AG20443 (cell line): Measurements from ENCODE around the gene PRKD1.
A peak's percentile ranks its signal among the peaks of the same experiment; 100 is the strongest.

ENCODE experiments used
- DNase-seq: peaks from one replicate; pipeline ENCODE4 v3.0.0; 2012; ENCODE audit warnings: low spot score, mixed read lengths

Gene PRKD1

DNA sequence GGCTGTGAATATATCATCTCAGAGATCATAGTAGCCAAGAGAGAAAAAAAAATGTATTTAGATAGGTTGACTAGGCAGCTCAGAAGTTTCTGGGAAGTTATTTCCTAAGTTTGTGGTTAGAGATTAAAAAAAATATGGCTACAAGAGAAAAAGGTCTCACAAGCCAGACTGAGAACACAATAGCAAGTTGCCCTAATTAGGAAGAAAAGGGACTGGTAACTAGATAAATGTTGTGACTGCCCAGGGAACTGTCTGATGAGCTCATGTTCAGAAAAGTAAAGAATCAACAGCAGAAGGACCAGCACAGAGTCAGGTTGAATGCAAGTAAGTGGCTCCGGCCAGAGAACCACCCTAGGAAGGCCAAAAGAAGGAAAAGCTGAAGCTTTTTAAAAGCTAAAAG, 256.6 kb downstream of the PRKD1 start:
- peak; percentile 49 for DNase-seq

DNA sequence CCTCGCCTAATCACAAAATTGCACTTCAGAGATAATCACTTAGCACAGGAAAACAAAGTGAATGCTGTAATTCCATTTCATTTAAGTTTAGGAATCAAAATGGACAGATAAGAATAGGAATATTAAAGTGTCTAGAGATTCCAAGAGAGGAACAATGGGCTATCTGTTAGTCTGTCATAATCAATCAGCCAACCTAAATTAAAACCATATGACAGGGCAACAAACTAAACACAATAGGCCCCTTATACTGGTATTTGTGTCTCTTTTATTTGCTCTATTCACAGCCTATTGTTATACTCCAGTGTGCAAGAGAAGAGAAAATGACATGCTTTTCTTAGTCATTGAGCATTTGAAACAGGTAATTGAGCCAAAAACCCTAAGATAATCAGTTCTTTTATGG, 259.4 kb downstream of the PRKD1 start:
- no peak for DNase-seq

DNA sequence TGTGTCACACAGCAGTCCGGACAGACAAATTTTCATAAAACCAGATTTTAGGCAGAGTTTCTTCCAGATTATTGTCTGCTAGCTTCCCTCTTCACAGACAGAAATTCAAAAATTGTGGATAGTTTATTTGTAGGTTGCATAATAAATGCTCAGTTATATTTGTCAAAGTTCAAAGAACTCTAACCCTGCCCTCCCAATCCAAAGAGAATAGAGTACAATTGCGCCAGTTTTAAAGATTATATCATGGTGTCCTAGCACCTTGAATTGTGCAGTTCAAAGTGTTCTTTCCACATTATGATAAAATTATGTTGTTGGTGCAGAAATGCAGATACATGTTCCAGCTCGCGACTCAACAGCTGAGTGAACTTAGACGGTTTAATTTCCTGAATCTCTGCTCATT, 263.1 kb downstream of the PRKD1 start:
- no peak for DNase-seq

DNA sequence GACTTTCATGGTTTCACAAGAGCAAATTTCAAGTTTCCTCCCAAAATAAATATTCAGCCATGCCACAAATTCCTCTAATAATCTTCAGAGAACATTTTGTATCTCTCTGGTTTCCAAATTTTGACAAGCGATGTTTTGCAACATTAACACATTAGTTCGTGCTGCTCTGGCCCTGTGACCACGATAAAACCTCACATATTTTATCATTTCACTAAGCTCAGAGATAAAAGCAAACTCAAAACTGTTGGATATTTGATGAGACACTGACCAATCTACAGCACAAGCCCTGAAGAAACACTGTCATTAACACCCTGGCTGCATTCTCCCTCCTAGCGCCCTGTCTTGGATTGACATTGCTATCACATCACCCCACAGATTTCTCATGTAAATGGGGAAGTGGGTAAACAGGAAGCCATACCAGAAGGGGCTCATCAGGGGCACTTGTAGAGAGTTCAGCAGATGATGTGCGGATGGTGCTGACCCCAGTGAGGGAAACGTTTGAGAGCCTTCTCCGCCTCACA, 264.3 kb downstream of the PRKD1 start:
- no peak for DNase-seq

DNA sequence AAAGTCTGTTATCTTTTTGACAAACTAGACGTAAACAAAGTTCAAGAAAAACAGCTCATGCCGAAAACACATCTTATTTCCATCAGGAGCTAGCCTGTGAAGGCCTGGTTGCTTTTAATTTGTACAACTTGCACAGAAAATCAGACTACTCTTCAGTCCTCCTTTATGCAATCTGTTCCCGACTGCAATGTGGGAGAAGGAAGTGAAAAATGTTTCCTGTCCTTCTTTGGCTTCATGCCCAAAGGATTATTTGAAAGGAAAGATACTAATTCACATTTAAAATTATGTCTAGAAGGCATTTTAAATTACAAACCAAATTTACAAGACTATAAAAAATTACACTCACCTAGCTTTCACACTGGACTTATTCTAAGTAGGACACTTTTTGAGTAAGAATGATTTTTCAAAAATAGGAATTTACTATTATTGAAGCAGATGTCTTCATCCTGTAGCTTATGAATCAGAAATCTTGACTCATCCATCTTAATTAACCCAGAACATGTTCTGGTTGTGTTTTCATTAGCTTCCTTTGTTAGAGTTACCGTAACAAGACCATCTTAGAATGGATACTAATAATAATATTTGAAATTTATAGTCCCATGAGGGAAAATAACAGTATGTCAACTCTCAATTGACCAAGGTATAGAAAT, 272.6 kb downstream of the PRKD1 start:
- DNase-seq: no peak

DNA sequence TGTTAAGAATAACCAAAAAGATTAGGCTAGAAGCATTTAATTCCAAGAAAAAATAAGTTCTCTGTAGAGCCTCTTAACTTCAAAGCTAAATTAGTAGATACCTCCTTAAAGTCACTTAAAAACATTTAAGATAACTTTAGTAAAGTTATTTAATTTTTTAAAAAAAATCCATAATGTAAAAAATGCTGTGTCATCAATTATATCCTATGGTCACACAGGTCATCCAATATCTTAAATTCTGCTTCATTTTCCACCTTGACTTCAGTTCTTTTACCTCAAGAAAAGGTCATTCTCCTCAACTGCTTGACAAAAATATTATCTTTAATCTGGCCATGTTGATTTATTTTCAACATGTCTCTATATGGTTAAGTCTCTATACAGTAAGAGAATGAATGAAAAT, 274.3 kb downstream of the PRKD1 start:
- no peak for DNase-seq

DNA sequence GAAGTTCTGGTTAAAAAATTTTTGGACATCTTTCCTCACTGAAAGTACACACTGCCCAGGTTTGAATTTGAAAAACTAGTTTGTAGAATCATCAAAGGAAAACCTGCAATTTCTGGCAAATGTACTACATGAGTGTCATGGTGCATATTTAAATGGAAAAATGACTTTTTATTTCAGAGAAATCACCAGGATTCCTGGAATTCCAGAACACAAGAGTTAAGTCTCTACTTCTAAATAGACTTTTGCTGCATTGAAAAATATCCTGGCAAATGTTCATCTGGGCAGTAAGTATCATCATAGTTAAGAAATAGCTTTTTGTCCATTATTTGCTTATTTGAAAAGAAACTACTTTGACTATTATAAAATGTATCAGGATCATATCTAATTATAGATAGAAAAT, 275.1 kb downstream of the PRKD1 start:
- no peak for DNase-seq

DNA sequence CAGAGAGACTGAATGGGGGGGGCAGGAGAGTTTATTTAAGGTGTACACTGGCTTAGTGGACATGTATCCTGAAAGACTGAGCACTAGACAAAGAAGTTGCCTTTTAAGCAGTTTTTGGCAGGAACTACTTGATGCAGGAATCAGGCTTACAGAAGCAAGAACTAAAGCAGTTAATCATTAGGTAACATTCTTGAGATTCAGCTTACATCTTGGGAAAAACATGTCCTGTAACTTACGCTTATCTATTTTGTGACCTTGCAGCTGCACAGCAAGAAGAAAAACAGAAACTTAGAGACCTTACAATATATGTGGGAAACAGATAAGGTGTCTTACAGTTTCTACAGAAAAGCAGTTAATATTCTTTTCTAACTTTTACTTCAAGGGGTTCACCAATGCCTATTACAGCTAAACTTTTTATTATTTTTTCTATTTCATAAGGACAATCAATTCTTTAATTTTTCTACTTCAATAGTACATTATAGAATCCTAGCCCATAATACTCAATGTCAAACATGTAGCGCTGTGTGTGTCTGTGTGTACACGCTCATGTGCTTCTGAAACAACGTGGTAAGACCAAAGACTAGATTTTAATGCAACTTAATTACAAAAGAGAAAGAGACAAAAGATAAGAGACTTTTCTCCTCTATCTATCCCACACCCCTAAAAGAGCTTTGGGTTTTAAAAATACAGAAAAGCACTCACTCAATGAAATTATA, 276.9 kb downstream of the PRKD1 start:
- DNase-seq: no peak

DNA sequence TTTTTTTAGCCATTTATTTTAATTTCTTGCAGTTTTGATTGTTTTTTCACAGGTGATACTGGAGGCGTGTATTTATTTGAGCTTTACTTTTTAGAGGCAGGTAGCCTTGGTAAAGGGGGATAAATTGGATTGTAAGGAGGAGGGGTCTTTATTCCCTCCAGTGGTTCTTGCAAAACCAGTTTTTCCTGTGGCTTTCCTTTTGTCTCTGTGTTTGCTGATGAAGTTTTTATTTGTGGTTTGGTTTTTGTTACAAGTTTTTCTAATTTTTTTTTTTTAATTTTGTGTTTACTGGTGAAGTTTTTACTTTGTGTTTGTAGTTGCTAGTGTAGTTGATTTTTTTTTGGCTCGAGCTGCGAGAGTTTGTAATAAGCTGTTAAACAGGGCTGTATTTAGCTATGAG, 278.5 kb downstream of the PRKD1 start:
- DNase-seq: no peak

DNA sequence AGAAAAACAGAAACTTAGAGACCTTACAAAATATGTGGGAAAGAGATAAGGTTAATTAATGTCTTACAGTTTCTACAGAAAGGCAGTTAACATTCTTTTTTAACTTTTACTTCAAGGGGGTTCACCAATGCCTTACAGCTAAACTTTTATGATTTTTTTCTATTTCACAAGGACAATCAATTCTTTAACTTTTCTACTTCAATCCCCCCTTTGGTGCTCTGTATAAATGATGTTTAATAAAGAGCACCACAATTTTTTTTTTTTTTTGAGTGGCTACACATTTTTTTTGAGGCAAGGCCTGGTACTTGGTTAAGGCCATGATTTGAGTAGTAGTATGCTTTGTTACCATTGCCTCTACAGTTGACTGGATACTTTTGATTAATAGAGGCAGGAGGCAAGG, 279.6 kb downstream of the PRKD1 start:
- no peak for DNase-seq

DNA sequence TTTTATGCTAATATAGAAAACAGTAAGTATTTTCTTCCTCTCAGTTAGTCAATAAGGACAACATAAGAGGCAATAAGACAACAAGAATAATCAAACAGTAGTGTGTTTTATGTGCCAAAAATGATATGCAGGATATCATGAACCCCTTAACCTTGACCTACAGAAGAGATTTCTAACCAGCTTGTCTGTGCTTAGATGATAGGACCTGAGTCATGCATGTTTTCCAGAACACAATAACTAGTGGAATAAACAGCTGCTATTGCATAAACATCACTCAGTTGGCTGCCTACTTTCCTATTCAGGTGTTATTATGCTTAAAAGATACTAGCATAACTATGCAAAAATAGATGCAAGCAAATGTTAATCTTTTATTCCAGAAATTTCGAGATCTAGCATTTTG, 282.5 kb downstream of the PRKD1 start:
- DNase-seq: no peak

DNA sequence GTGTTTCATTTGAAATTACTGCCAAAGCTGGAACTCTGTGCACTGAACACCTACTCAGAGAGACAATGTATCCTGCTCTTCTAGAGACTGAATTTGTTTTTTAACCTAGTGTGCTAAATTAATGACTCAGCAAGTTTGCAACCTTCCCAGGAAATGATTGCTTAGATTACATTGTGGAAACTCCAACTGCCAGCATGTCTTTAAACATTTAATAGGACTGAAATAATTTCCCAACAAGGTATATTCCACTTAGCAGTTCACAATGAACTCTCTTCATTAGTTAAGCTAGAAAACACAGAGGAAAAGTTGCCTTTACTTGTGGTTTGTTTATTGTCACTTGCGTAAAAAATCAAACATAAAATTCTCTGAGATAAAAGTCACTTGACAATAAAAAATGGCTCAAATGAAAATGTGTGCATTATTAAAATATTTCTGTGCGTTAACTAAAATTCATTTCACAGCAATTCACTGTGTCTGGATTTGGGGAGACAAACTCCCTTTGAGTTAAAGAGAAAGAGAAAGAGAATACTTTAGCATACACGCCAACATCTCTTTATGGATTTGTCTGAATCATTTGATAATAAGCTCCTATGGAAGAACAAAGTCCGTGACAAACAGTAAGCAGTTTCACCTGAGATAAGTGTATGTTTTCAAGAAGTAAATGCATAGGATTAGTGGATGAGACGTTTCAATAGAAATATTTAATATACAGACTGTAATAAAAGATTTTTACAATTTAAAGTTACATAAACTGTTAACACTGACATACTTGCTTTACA, 284.0 kb downstream of the PRKD1 start:
- DNase-seq: no peak

DNA sequence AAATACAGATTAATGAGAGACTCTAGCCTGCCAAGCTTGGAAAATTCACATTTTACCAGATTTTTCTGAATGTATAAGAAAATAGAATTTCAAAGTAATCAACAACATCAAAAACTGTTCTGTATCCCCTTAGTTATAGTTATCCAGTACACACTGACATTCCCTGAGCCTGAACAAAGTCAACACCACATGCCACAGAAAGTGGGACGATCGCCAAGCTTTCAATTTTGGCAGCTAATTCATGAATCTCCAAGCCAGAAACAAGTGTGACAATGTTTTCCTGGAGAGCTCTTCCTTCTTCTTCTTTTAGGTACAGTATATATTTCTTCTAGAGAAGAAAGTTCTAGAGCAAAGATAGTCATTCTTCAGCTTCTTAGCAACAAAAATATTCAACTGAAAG, 290.2 kb downstream of the PRKD1 start:
- peak; percentile 54 for DNase-seq

DNA sequence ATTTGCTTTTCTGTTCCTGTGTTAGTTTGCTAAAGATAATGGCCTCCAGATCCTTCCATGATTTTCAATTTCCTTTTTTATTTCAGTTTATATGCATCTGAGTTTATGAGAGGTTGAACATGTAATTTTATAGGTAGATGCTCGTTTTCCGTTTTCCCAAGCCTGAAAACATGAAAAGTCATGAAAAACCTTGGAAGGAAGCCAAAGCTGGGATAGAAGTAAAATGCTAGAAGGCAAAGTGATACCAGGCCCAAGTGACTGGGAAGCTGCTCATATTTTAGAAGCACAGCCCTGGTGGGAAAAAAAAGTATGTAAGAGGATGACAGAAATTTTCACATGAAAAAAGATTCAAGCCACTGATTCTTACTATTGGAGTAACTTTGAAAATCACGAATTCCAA, 290.8 kb downstream of the PRKD1 start:
- DNase-seq: no peak

DNA sequence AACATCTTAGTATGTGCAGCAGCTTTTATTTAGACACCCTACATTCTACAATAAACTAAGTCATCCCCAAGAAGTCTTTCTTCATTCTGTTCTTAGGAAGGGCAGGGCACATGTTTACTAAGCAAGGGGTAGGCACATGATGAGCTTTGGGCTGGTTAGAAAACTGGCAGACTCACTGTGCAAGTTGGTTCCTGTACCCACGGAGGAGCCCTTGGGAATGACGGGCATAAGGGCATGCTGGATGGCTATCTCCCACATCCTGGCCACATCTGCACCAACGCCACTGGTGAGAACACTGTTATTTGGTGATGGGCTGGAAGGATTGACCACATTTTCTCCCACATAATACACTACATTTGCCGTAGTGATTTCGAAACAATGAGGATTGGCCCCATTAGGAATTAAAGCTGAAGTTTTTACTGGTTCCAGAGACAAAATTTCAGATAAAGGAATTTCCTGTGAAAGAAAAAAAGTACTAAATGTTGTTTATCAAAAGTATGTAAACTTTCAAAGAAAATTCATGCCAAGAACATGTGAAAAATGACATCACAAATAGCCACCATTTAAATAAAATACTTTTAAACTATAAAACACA, 297.0 kb downstream of the PRKD1 start:
- DNase-seq: no peak

DNA sequence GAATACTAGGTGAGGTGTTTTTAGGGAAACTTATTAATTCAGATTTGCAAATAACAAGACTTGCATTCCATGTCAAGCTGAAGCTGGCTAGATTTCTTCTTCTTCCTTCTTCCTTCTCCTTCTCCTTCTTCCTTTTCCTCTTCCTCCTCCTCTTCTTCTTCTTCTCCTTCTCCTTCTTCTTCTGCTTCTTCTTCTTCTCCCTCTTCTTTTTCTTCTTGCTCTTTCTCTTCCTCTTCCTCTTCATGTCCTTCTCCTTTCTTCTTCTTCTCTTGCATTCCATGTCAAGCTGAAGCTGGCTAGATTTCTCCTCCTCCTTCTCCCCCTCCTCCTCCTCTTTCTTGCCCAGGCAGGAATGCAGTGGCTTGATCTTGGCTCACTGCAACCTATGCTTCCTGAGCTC, 297.8 kb downstream of the PRKD1 start:
- no peak for DNase-seq

DNA sequence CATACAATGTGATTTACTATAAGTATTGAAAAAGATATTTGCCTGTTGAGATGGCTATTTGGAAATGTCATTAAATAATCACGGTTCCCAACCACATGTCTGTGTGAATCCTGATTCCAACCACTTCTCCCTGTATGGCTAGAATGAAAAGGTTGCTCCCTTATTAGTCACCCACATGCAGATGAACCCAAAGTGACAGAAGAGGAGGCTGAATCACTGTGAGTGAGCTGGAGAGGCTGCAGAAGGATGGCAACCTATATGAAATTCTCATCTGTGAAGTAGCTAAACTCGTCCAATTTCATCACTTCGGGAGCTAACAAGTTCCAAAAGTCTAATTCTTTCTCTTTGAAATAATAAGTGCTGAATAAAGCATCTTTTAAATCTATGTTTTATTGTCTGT, 300.5 kb downstream of the PRKD1 start:
- peak; percentile 55 for DNase-seq

DNA sequence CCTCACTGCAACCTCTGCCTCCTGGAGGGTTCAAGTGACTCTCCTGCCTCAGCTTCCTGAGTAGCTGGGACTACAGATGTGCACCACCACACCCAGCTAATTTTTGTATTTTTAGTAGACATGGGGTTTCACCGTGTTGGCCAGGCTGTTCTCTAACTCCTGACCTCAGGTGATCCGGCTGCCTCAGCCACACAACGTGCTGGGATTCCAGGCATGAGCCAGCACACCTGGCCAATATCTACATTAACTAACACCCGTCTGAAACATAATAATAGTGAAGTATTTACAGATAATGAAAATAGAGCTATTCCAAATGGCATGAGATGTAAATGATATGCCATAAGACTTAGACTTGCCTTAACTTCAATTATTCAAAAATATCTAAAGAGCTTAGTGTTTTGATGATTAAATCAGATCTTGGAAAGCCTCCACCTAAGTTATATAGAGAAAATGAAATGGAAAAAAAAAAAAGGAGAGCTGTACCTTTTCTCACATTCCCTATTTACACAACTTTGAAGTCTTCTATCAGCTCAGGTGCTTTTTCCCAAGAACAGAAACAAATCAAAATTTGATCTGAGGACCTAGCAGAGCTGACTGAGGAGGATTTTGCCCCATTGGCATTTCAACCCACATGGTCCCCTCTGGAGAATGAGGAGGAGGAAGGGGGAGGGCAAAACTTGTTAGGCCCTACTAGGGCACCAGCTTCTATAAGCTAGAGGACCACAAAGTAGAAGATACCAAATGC, 309.2 kb downstream of the PRKD1 start:
- DNase-seq: no peak

DNA sequence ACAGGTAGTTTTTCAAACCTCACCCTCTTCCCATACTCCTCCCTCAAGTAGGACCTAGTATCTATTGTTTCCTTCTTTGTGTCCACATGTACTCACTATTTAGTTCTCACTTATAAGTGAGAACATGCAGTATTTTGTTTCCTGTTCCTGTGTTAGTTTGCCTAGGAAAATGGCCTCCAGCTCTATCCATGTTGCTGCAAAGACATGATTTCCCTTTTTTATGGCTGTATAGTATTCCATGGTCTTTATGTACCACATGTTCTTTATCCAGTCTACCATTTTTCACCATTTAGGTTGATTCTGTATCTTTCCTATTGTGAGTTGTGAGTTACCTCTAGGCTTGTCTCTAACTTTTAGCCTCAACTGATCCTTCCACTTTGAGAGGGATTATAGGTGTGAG, 310.7 kb downstream of the PRKD1 start:
- no peak for DNase-seq

DNA sequence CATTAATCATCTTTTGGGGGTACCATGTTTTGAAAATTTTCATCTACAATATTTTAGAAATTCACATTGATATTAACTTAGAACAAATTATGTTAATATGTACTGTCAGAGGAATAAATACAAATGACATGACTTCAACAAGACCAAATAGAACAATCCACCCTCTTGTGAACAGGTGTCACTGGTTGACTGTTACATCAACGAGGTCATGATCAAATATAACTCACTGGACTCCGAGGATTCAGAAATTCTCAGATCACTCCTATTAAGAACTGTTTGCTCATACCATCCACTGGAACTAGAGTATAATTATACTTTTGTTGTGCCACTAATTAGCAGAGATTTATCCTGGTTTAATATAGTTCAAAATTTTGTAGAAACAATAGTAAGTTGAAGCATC, 318.8 kb downstream of the PRKD1 start:
- DNase-seq: no peak

DNA sequence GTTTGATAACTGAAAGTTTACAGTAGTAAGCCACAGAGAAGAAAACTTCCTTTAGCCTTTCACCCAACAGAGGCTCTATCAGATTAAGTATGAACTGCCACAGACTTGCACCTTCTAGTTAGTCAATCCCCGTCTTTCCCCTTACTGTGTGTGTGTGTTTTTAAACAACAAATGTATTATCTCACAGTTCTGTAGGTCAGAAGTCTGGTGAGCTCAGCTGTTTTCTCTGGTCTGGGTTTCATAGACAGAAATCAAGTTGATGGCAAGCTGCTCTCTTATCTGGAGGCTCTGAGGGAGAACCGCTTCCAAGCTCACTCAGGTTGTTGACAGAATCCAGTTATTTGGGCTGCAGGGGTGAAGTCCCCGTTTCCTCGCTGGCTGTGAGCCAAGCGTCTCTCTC, 320.5 kb downstream of the PRKD1 start:
- DNase-seq: no peak

DNA sequence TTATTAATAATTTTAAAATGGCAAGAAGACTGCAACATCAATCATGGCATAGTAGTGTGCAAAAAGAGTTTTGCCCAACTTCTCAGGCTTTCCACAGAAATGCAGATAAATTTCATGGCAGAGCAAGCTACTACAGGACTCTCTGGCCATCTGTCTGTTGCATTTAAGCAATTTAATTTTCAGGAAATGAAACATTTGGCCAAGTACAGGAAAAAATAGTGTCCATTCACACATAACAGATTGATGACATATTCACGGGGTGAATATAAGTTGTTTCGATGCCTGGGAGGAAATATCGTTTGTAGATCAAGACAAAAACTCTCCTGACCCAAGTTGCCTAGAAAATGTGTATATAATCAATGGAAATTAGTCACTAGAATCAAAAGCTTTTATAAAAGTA, 324.0 kb downstream of the PRKD1 start:
- no peak for DNase-seq
